Ovary (tissue), 9 donors: ENCODE measurements around the gene SIGLEC5. TPM values are rescaled to one million over a fixed set of nuclear protein-coding genes. Genes with fewer than 3 reads are reported as not detected.

Source experiments
- DNase-seq, 5 donors: peaks; one replicate each; pipeline ENCODE4 v3.0.0-alpha.2; 2019 to 2020
- H3K27ac ChIP-seq, 2 donors: fragments of 200-600 bp; one replicate each; pipeline versions ENCODE4 v1.5.1 to v1.8.0; 2019 to 2022
- H3K27me3 ChIP-seq: fragments of 200-600 bp; one replicate; pipeline ENCODE4 v1.8.0; 2022
- H3K36me3 ChIP-seq: fragments of 200-600 bp; sonication (generic); one replicate; pipeline ENCODE4 v1.5.1; 2019
- H3K4me1 ChIP-seq: one replicate; pipeline ENCODE4 v1.8.1; 2013; ENCODE audit warnings: mild to moderate bottlenecking, moderate library complexity; ENCODE audit not compliant: insufficient read depth
- H3K4me3 ChIP-seq: fragments of 200-600 bp; sonication (generic); one replicate; pipeline ENCODE4 v1.5.1; 2017
- H3K9me3 ChIP-seq, 2 donors: fragments of 200-600 bp in 1 of 2; sonication (generic) in 1 of 2; one replicate each; pipeline versions ENCODE4 v1.5.1 to v1.8.1; 2013 to 2019; ENCODE audit warnings: mild to moderate bottlenecking in 1 of 2, moderate library complexity in 1 of 2
- CTCF ChIP-seq, 3 donors: fragments of 450-650 bp in 2 of 3; fragments of 200-600 bp in 1 of 3; IDR thresholded peaks; one replicate each; pipeline versions ENCODE4 v1.5.1 to v1.8.0; 2016 to 2022; ENCODE audit warnings: antibody characterized with exemption in 3 of 3, mild to moderate bottlenecking in 1 of 3
- EP300 ChIP-seq: sonication (generic); formaldehyde crosslinking; IDR thresholded peaks from one replicate; pipeline ENCODE4 v1.6.1; 2017; ENCODE audit warnings: antibody characterized with exemption
- POLR2A ChIP-seq: fragments of 450-650 bp; IDR thresholded peaks from one replicate; pipeline ENCODE4 v1.6.1; 2017; ENCODE audit warnings: antibody characterized with exemption, mild to moderate bottlenecking, moderate library complexity
- WGBS, 3 donors: extraction: QIAGEN DNeasy Blood & Tissue Kit in 1 of 3; methylation state at CpG; one replicate each; pipeline versions ENCODE4 v1.1.5 to v1.1.7; 2013 to 2017; 5-methylcytosine and 5-hydroxymethylcytosine counted together
- intact Hi-C, 4 donors: fragments of 100-400 bp; cut with DNase I; formaldehyde crosslinking; loops; one replicate each; pipeline versions ENCODE4 v1.11.0 to v1.15.1; 2022 to 2023
- polyA plus RNA-seq, 2 donors: library from polyadenylated mRNA; stranded (reverse); fragments of 200-250 nt in 1 of 2; fragments of 350-450 nt in 1 of 2; fragmentation: Illumina TruSeq in 1 of 2; extraction: RNeasy Lipid Tissue Mini Kit (QIAGEN cat#74804) in 1 of 2; gene quantifications; one replicate each; pipeline ENCODE4 v1.2.3, GENCODE V29; 2013 to 2014
- total RNA-seq, 7 donors: library from RNA; depleted of rRNA in 2 of 7; stranded (reverse); fragments of >200 nt in 2 of 7; fragmentation: NEBNext Ultra II Directional in 3 of 7; extraction: Animal tissue kit (Norgen Biotek cat#: 25700) in 3 of 7; gene quantifications; one replicate each; pipeline versions ENCODE4 v1.1.0 to v1.2.4, GENCODE V29; 2016 to 2023
- donor health status: DM: no; HTN: no; CAD: no; lungs with moderate emphysema.
- donor health status: DM: no; HTN: no; CAD: no.
- donor health status: Bipolar disorder and iron deficiency.
- donor health status: DM: yes; HTN: yes; CAD: no.
- donor health status: DM: no; HTN: no; CAD: no.
- donor health status: DM: yes; HTN: yes; CAD: no.

The SIGLEC5 gene
- total and polyA plus RNA-seq, 9 donors: 0.13 to 0.69 (median 0.45) TPM; not detected in 4

- Histone ChIP-seq H3K27ac (no peak within 1 kb of the TSS), H3K36me3 (no peaks in the 10 kb centered on the region), H3K9me3 (no peaks in the 10 kb centered on the region), H3K27me3 (no peaks in the 10 kb centered on the region), H3K4me1 (peaks cover 5% of the 10 kb centered on the region), H3K4me3 (peak within 1 kb of the TSS; percentile 64)
- 0 to 1% (median 0%) methylated on average over 30 of the region's 30 CpGs for WGBS, 3 donors
- DNase-seq: peak; percentile 93 to 98 (median 95)
- no peak for TF ChIP-seq POLR2A
- TF ChIP-seq CTCF (IDR thresholded peaks at IDR 0.05): no peak
- no peak for TF ChIP-seq EP300
- intact Hi-C loops: no loop called here
Observed at GRCh38 chr19:51570962-51571575, 59.1 kb downstream of the SIGLEC5 start, which contains the start of gene ZNF175. TSS of gene ZNF175 (plus strand) at chr19:51571283. CDS start at chr19:51573330, 2,047 bp downstream.

- WGBS, 3 donors: 82 to 89% (median 83%) methylated on average over 1 of the region's 1 CpG
- no peak overlapping the region for H3K27ac ChIP-seq
- H3K27me3 ChIP-seq: no peaks in the 10 kb centered on the region
- intact Hi-C loops: no loop called here
- peaks cover 5% of the 10 kb centered on the region for H3K4me1 ChIP-seq
- DNase-seq: no peak
- H3K4me3 ChIP-seq: no peak overlapping the region
- no peaks in the 10 kb centered on the region for H3K9me3 ChIP-seq
- TF ChIP-seq CTCF (IDR thresholded peaks at IDR 0.05) (no peak), POLR2A (no peak), EP300 (no peak)
- no peaks in the 10 kb centered on the region for H3K36me3 ChIP-seq
Observed at GRCh38 chr19:51568456-51568855, 61.7 kb downstream of the SIGLEC5 start.

GRCh38 chr19:51567583-51567982 is 62.6 kb downstream of the SIGLEC5 start:
- Histone ChIP-seq H3K36me3 (no peaks in the 10 kb centered on the region), H3K27ac (no peak overlapping the region), H3K4me3 (no peak overlapping the region), H3K4me1 (peaks cover 5% of the 10 kb centered on the region), H3K27me3 (no peaks in the 10 kb centered on the region), H3K9me3 (no peaks in the 10 kb centered on the region)
- intact Hi-C loops: no loop called here
- 72 to 79% (median 73%) methylated on average over 4 of the region's 4 CpGs for WGBS, 3 donors
- no peak for DNase-seq
- no peak for TF ChIP-seq POLR2A
- TF ChIP-seq EP300: no peak
- no peak for TF ChIP-seq CTCF (IDR thresholded peaks at IDR 0.05)

GRCh38 chr19:51566489-51567100 is 63.6 kb downstream of the SIGLEC5 start:
- H3K27me3 ChIP-seq: no peaks in the 10 kb centered on the region
- no peak overlapping the region for H3K4me3 ChIP-seq
- H3K36me3 ChIP-seq: no peaks in the 10 kb centered on the region
- intact Hi-C loops: no loop called here
- no peak overlapping the region for H3K27ac ChIP-seq
- no peak for DNase-seq
- no peak for TF ChIP-seq EP300
- no peak for TF ChIP-seq CTCF (IDR thresholded peaks at IDR 0.05)
- no peak for TF ChIP-seq POLR2A
- no peaks in the 10 kb centered on the region for H3K9me3 ChIP-seq
- WGBS, 3 donors: 44 to 58% (median 46%) methylated on average over 8 of the region's 8 CpGs
- no peaks in the 10 kb centered on the region for H3K4me1 ChIP-seq
